ENCODE data around the gene AGTR1.
"Not testable (repeated sequence)": the region's sequence is repeated elsewhere in the genome, so short reads cannot be mapped to it uniquely, and the experiment has no call there.

Gene AGTR1

DNA sequence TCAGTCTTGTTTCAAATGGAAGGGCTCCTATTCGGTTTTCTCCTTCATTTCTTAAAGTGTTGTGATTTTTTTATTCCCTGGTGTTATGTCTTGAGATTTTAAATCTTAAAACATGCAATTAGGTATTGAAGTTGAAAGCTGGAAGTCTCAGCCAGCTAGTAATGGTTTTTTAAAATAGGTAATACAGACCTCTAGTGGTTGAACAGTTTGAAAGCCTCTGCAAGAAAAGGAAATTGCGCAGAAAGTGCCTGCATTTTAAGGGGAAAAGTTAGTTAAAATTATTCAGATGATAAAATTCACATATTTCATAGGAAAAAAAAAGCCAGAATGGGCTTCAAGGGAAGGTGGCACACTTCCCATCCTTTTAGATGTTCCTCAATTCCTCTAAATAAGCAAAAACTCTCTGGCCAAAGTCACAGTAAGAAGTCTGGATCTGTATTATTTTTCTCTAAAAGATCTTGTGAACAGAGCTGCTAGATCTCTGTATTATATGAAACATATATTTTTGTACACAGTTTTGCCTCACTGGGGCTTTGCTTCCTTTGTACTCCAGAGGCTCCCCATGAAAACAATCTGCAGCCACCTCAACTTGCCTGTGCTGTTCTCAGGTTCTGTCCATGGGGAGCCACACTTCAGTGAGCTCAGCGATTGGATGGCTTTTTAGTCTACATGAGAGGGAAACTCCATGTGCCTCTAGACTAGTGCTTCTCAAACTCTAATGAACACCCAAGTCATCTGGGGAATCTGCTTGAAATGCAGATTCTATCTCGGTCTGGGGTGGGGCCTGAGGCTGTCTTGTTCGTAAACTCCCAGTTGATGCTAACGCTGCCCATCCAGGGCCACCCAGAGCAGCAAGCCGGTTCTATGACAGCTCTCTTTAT lies 21.5 kb downstream of the AGTR1 start:
- DNase-seq: no peak

DNA sequence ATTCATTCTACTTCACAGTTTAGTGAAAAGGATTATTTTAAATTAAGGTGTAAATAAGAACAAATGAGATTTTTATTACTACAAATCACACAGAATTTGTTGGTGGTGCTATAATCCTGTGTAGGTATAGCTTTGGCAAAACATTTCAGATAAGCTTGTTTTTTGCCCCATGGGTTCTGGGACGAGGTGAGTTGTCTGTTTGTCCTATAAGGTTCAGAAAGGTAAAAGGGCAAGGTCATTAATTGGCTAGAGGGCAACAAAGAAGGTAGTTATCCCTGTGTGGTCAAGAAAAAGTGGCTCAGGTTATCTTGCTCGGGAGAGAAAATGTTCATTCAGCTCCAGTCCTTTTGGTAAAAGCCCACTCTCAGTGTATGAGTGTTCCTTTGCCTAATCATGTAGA lies 23.2 kb downstream of the AGTR1 start:
- no peak for DNase-seq

DNA sequence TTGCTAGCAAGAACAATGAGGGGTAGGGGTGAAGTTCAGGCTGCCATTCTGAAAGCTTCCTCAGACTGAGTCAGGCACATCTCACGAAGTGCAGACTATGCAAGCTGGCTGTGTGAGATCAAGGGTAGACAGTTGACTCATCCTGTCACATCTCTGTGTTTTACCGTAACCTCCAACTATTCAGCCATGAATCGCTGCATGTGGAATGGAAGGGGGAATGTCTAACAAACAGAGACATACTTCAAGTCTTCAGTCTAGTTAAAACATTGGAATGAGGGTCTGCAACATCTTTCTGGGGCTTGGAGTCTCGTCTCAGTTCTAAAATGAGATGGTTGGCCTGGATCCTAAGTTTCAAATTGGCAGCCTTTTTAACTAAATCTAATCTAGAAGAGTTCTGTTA lies 25.9 kb downstream of the AGTR1 start:
- no peak for DNase-seq

DNA sequence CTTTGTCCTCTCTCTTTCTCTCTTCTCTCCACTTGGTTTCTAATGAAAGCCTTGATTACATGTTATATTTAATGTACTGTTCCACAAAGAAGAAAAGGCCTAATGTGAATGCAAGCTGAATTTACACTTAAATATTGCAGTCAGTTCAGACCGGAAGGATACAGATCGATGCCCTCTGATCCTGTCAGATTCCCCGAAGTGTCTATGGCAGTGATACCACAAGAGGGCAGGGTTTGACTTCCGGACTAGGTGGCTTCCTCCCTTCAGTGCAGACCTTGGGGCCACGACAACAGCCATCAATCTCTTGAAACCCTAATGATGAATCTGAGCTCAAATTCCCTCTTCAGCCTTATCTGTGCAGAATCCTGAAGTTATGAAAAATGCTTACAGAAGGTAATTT lies 29.5 kb downstream of the AGTR1 start:
- no peak for DNase-seq

DNA sequence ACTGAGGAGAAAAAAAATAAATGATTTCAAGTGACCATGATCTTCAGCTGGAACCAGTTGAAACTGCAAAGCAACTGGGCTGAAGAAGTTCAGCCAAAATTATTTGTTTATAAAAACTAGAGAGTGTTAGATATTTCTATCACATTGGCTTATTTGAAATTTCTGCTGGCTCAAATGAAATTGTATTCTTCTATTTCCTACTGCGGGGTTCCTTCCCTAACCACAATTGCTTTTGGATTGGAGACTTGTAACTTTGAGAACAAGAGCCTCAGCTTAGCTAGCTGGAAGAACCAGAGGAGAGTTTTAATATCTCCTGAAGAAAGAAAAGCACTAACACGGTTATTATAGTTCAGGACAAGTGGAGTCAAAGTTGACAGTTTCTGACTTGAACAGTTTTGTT lies 31.1 kb downstream of the AGTR1 start:
- DNase-seq: no peak

DNA sequence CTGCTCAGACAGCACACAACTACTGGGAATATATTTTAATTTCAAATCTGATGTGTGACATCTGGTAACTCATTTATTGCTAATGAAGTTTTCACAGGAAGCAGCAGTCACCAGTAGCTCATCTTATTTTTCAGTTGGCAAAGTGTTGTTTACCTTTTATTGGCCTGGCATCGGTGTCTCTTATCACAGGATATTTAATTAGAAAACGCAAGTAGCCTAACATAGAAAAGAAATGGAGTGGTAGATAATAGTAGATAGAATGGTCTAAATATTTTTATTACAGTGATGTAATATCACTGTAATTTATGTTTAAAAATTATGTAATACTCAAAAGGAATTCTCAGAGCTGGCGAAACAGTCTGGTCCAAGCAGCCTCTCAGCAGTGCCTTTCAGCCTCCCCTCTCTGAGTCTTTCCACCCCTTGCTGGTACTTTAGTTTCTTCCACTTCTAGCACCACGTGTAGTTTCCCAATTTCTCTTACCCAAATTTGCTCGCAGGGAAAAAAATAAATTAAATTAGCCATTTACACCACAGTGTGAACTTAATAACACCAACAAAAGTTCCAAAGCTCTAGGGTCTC lies 31.9 kb downstream of the AGTR1 start:
- DNase-seq: no peak

DNA sequence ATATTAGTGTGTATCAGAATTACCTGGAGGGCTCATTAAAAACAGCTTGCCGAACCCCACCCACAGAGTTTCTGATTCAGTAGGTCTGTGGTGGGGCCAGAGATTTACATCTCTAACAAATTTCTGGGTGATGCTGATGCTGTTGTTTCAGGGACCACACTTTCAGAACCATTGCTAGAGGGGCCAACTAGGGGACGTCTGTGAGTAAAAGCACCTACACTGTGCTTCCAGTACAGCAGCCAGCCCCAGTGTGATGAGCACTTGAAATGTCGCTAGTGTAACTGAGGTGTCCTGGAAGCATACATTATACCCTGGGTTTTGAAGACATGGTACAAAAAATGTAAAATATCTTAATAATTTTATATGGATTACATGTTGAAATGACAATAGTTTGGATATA lies 33.0 kb downstream of the AGTR1 start:
- DNase-seq: no peak

DNA sequence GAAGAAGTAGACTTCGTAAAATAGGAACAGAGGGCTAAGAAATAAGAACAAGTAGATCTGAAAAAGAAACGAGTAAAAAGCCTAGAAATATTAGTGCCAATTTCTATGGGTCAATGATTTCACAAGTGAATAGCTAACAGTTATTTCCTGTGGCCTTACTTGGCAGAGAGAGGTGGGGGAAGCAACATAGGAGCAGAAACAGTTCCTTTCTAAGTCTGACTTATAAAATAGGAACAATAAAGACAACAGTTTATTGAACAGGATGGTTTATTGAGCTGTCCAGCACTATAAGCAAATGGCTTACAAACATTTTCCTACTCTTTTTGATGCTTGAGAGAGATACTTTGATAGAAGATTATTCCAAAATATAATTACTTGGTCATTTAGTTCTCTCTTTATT lies 37.9 kb downstream of the AGTR1 start:
- DNase-seq: no peak

DNA sequence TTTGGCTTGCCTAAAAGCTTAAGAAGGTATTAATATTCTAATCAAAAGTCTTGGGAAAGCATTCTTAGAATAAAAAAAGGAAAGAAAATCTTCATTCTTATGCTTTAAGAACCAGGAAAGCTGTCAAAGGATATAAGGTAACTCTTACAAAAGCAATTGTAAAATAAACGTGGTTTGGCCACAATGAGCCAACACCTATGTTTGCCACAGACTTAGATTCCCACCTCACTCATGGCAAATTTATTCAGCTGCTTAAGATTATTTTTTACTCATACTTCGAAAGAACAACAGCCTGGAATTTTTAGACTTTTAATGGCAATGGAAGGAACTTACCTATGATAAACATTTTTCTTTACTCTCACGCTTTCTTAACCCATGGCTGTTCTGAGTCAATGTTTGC lies 38.4 kb downstream of the AGTR1 start:
- DNase-seq: no peak

DNA sequence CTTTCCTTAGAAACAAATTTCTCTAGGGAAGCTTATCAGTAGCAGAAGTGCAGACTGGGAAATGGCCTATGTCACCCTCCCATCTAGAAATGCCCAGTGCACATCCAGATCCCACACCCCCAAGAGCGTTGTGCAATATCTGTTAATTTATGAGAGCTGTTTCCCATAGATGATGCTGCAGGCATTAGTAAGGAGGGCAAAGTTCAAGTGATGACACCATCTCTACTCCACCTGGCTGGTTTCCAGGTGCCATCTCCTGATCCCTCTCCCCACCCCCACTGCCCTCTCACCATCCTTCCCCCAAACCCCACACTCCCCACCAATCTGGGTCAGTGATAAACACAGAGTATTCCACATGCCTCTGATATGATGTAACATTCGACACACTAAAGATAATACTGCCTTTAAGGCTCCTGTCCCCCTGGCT lies 39.4 kb downstream of the AGTR1 start:
- no peak for DNase-seq

DNA sequence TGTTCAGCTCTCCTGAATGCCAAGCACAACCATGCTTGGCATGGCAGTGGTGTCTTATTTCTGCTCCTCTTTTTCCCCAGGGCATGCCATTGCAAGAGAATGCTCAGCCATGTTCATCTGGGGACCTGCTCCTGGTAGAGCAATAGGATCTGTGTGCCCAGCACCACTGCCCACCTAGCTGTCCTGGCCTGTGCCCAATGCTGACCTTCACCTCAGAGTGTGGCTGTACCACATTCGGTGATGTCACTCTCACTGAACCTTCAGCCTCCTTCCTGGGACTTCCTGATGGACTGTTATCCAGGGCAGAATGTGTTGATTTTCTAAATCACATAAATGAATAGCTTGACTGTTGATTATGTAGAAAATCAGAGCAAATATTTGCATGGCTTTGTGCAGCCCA lies 42.0 kb downstream of the AGTR1 start:
- DNase-seq: no peak

DNA sequence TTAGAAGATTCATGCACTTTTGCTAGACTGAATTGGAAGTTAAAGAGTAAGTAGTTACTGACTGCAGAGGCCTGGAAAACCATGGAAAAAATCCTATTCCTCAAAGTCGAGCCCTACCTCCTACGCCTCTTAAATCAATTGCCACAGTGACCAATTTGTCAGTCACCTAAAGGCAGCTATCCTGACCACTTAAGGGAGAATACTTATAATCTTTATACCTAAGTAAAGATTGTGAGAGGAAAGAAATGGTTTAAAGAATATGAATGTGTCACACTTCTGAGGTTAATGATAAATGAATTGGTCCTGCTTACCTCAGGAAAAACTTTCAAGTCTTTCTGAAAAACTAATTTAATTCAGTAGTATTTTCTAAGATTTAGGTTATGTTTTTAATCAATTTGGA lies 42.6 kb downstream of the AGTR1 start:
- no peak for DNase-seq

DNA sequence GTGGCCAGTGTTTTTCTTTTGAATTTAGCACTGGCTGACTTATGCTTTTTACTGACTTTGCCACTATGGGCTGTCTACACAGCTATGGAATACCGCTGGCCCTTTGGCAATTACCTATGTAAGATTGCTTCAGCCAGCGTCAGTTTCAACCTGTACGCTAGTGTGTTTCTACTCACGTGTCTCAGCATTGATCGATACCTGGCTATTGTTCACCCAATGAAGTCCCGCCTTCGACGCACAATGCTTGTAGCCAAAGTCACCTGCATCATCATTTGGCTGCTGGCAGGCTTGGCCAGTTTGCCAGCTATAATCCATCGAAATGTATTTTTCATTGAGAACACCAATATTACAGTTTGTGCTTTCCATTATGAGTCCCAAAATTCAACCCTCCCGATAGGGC lies 43.5 kb downstream of the AGTR1 start:
- DNase-seq: no peak

DNA sequence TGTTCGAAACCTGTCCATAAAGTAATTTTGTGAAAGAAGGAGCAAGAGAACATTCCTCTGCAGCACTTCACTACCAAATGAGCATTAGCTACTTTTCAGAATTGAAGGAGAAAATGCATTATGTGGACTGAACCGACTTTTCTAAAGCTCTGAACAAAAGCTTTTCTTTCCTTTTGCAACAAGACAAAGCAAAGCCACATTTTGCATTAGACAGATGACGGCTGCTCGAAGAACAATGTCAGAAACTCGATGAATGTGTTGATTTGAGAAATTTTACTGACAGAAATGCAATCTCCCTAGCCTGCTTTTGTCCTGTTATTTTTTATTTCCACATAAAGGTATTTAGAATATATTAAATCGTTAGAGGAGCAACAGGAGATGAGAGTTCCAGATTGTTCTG lies 44.4 kb downstream of the AGTR1 start:
- no peak for DNase-seq

DNA sequence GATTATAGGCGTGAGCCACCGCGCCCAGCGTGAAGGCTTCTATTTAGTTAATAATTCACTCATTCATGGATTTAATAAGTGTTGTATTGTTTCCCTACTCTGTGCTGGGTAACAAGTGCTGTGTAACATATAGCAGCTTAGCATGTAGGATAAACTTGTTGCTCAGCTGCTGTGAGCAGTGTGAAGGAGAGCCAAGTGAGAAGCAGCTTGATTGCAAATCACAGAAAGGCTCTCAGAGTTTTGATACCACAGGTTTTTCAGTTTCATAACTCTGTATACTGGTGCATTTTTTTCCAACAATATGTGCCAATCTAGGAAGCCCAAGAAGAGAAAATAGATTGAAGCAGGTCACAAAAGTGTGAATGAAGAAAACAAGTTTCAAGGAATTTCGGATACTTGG lies 48.4 kb downstream of the AGTR1 start:
- DNase-seq: no peak

DNA sequence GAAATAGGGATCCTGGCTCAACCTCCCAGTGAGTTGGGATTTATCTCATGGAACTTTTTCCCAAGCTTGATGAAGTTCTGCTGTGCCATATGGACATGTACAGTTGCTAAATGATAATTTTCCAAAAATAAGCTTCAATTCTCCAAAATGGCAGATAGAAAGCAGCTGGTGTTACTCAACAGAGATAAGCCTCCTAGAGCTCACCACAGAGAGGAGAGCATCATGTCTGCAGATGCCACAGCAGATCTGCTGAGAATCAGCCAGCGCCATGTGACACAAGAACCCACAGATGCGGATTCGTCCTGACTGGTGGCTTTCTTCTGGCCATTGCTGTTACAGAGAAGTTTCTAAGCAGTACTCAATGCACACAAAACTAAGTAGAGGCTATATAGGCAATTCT lies 50.6 kb downstream of the AGTR1 start:
- DNase-seq: no peak

DNA sequence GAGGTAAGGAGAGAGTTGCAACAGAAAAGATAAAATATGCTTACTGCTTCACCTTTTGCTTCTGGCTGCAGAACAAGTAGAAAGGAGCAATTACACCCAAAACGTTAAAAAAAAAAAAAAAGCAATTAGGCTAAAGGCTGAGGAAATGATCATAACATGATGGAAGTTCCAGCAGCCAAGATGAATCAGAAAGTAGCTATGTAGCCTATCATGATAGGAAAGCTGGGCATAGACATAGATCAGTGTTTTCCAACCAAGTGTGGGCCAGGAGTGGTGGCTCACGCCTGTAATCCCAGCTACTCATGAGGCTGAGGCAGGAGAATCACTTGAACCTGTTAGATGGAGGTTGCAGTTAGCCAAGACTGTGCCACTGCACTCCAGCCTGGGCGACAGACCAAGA lies 52.6 kb downstream of the AGTR1 start:
- no peak for DNase-seq

DNA sequence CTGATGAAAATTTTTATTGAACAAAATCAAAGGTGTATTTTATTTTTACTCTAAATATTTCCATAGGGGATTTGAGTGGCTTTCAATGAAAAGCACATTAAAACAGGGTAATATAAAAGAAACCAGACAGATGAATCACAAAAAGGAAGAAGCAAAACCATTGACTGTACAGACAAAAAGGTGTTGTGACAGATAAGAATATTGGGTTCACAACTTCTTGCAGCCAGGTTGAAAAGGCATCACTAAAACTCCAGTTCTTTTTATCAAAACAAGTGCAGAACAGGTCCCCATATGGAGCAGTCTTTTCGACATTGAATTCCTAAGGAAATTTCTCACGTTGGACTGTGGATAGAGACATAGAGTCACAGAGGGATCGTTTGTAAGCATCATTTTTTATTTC lies 53.8 kb downstream of the AGTR1 start:
- no peak for DNase-seq

DNA sequence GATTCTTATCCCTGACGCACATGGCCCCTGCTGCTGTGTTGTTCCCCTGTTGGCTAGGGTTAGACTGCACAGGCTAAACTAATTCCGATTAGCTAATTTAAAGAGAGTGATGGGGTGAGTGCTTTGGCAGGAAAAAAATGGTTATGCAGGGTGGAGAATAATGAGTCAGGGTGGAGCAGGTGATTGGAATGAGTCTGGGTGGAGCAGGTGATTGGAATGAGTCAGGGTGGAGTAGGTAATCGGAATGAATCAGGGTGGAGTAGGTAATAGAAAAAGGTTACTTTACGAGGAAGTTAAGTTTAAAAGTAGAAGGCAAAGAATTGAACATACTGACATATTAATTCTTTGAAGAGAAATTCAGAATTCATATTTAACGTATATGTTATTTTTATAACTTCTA lies 55.7 kb downstream of the AGTR1 start:
- DNase-seq: not testable (repeated sequence)

DNA sequence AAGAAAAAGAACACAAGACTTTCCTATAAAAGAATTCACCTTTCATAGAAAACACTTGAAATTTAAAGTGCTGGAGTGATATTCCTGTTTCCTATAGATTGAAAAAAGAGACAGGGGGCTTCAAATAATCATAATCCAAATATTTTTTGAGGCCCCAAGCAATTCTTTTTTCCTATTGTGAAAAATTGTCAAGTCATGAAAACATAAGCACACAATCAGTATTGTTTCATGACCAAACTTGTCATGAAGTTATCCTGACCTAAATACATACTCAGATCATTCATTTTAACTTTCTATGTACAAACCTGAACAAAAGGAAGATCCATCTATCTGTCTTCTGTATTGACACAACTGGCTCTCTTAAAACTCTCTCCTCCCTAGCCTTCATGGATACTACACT lies 57.9 kb downstream of the AGTR1 start:
- no peak for DNase-seq

DNA sequence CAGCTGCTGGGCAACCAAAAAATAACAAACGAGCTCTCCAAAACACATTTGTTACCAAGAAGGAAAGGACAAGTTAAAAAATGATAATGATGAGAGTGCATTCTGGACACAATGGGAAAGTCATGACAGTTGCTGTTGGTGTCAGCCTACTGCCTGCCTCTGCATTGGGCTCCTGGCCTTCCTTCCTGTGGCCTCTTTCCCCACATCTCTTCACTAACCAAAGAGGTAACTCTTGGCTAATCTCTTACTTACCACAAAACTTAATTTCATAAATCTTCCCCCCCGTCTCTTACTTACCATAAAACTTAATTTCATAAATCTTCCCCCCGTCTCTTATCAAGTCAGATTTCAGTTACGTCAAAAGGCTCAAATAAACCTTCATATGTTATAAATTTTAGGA lies 58.6 kb downstream of the AGTR1 start:
- DNase-seq: no peak

DNA sequence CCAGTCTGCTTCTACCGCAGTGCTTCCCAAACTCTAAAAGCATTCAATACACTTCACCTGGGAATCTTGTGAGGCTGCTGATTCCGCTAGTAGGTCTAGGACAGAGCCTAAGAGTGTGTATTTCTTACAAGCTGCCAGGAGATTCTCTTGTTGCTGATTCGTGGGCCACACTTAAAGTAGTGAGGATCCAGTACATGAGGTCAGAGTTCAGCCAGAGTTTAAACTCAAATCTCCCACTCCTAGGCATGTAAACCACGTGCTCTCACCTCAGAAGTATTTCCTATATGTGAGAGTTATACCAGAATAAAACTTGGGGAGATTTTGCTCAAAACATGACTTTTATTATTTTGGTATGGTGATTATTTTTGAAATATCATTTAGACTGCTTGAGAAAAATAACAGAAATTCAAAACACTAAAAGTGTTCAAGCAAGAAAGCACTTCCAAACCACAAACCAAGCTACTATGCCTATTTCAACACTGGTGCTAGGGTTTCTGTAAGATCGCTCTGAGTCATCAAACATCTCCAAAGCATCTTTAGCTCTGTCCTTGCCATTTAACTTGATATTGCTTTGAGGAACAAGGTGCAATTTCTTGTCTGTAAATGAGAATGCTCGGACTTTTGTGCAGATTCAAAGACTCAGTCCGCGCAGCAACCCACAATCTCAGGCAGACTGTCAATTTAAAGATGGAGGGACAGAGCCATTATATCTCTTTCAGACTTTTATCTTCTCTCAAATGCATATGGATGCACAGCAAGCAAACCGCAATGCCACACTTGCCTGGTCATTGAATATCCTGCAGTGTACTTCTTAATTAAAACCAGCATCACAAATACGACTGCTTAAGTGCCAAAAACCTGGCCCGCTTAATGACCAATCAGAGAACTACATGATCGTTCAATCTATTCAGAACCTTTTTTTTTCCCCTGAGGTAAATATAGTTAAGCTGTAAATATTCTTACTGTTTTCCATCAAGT lies 59.8 kb downstream of the AGTR1 start:
- DNase-seq: no peak

DNA sequence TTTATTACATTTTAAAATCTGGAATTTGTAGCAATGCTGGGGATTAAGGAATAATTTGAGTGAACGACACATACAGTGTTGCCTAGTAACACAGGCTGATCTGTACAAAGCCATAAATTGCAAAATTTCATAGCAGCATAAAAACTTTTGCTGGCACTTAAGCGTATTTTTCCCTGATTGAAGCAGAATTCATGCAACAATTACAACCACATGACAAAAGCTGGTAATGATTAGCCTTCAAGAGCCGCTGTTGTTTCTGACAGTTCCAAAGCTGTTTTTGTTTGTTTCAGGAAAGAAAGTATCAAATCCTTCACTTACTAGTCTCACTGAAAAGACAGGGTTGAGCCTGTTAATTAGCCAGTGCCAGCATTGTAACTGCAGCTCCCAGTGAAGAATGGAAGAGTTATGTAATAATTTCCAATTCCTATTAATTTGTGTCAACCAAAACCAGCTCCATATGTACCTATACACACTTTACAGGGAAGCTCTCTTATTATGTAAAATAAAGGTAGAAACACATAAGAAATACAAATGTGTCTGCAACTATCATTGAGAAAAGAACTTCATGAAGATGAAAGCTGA lies 60.7 kb downstream of the AGTR1 start:
- DNase-seq: no peak
